ENCODE measurements around the gene CARMIL3.
"Not testable (repeated sequence)": the region's sequence is repeated elsewhere in the genome, so short reads cannot be mapped to it uniquely, and the experiment has no call there.

Gene CARMIL3, protein sequence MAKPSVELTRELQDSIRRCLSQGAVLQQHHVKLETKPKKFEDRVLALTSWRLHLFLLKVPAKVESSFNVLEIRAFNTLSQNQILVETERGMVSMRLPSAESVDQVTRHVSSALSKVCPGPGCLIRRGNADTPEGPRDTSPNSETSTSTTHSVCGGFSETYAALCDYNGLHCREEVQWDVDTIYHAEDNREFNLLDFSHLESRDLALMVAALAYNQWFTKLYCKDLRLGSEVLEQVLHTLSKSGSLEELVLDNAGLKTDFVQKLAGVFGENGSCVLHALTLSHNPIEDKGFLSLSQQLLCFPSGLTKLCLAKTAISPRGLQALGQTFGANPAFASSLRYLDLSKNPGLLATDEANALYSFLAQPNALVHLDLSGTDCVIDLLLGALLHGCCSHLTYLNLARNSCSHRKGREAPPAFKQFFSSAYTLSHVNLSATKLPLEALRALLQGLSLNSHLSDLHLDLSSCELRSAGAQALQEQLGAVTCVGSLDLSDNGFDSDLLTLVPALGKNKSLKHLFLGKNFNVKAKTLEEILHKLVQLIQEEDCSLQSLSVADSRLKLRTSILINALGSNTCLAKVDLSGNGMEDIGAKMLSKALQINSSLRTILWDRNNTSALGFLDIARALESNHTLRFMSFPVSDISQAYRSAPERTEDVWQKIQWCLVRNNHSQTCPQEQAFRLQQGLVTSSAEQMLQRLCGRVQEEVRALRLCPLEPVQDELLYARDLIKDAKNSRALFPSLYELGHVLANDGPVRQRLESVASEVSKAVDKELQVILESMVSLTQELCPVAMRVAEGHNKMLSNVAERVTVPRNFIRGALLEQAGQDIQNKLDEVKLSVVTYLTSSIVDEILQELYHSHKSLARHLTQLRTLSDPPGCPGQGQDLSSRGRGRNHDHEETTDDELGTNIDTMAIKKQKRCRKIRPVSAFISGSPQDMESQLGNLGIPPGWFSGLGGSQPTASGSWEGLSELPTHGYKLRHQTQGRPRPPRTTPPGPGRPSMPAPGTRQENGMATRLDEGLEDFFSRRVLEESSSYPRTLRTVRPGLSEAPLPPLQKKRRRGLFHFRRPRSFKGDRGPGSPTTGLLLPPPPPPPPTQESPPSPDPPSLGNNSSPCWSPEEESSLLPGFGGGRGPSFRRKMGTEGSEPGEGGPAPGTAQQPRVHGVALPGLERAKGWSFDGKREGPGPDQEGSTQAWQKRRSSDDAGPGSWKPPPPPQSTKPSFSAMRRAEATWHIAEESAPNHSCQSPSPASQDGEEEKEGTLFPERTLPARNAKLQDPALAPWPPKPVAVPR (N-terminal part only)

DNA sequence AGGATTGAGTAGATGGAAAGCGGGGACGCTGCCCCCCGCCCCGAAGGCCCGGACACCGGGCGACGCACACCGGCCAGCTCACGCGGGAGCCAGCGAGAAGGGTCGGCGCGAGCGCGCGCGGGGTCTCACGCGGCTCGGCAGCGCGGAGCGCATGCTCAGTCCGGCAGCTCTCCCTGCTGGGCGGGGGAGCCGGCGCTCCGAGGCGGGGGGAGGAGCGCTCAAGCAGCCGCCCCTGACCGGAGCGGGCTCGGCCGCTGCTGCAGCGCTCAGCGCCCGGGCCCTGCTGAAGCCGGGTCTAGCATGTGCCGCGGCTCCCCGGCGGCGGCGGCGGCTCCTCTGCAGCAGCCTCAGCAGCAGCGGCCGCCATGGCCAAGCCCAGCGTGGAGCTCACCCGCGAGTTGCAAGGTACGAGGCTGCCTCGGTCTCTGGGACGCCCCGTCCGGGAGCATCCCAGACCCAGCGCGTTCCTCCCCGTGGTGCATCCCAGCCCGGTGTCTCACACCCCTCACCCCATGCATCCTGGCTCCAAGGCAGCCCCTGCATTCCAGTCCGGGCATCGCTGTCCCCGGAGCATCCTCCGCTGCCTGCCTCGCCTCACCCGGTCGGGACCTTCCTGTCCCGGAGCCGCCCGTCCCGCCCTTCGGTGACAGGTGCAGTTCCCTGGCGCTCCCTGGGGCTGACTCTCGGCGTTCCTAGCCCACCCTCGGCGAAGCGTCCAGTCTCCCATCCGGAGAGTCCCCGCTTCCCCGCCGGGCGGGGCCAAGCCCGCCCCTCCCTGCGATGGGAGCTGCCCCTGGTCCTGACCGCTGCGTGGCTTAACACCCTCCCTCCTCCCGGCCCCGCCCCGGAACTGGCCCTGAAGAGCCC lies at the start of gene CARMIL3:
Gene CARMIL3 (plus strand): TSS at position 221 of the 867 bp plus-strand sequence. CDS start 145 bp downstream, at position 366.
- Histone ChIP-seq H3K4me3 (ENCODE audit: low read depth in 1 of 5, low read length in 5 of 5) (peak within 1 kb of the TSS; percentile 53 to 82 (median 73)), H3K27ac (ENCODE audit: low read depth, low read length) (no peak within 1 kb of the TSS), H3K36me3 (ENCODE audit: control insufficient read depth in 5 of 5, insufficient read depth in 5 of 5, low read length in 5 of 5) (no peaks in the 10 kb centered on the region), H3K9me3 (ENCODE audit: control insufficient read depth in 5 of 5, low read length in 5 of 5) (no peaks in the 10 kb centered on the region), H3K9ac (ENCODE audit: low read length in 5 of 5) (peak within 1 kb of the TSS in 4 of 5 donors; percentile 71 to 86 (median 76)), H3K27me3 (ENCODE audit: control insufficient read depth in 5 of 5, insufficient read depth in 4 of 5, low read length in 5 of 5) (peaks cover 0 to 10% (median 2%) of the 10 kb centered on the region in 5 donors), H3K4me1 (ENCODE audit: control insufficient read depth in 5 of 5, insufficient read depth in 5 of 5, low read length in 5 of 5) (peaks cover 0 to 22% (median 17%) of the 10 kb centered on the region in 5 donors)

DNA sequence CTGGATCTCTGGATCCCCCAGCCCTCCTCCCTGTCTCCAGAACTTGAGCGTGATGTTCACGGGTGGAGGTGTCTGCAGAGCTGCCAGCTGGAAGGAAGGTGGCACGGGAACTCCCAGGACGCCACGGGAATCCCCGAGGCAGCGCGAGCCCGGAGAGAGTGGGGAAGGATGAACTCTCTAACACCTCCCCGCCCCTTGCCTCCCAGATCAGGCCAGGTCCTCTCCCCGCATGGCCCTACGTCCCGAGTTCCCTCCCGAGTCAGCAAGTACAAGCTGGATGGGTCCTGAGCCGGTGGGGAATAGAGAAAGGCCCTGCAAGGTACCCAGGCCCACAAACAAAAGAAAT lies 45.4 kb upstream of the CARMIL3 start:
- not testable (repeated sequence) for H3K9ac ChIP-seq (ENCODE audit: low read length in 5 of 5); H3K9me3 ChIP-seq (ENCODE audit: control insufficient read depth in 5 of 5, low read length in 5 of 5); H3K36me3 ChIP-seq (ENCODE audit: control insufficient read depth in 5 of 5, insufficient read depth in 5 of 5, low read length in 5 of 5); H3K27me3 ChIP-seq (ENCODE audit: control insufficient read depth in 5 of 5, insufficient read depth in 4 of 5, low read length in 5 of 5); H3K4me1 ChIP-seq (ENCODE audit: control insufficient read depth in 5 of 5, insufficient read depth in 5 of 5, low read length in 5 of 5); H3K27ac ChIP-seq (ENCODE audit: low read depth, low read length)
- peak overlapping the region in 3 of 5 donors; percentile 44 to 64 (median 46) for H3K4me3 ChIP-seq (ENCODE audit: low read depth in 1 of 5, low read length in 5 of 5)

DNA sequence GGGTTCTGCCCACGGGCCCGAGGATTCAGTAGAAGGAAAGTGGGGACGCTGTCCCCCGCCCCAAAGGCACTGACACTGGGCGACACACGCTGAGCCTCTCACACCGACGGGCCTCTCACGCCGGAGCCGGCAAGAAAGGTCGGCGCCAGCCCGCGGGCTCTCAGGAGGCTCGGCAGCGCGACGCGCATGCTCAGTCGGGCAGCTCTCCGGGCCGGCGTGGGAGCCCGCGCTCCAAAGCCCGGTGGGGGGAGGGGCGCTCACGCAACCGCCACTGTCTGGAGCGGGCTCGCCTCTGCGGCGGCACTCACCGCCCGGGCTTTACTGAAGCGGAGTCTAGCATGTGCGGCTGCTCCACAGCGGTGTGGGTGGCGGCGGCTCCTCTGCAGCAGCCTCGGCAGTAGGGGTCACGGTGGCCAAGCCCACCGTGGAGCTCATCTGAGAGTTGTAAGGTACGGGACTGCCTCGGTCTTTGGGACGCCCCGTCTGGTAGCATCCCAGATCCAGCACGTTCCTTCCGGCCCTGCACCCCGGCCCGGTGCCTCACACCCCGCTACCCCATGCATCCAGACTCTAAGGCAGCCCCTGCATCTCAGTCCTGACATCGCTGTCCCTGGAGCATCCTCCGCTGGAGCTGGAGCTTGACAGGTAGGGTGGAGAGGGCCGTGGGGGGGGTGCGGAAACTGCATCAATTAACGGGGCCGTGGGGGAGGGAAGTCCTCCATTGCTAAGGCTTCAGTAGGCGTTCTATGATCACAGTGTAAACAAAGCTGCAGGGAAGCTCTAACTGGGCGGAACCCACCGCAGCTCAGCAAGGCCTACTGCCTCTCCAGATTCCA lies 44.8 kb upstream of the CARMIL3 start:
- H3K9ac ChIP-seq (ENCODE audit: low read length in 5 of 5); H3K9me3 ChIP-seq (ENCODE audit: control insufficient read depth in 5 of 5, low read length in 5 of 5); H3K4me1 ChIP-seq (ENCODE audit: control insufficient read depth in 5 of 5, insufficient read depth in 5 of 5, low read length in 5 of 5); H3K27me3 ChIP-seq (ENCODE audit: control insufficient read depth in 5 of 5, insufficient read depth in 4 of 5, low read length in 5 of 5); H3K36me3 ChIP-seq (ENCODE audit: control insufficient read depth in 5 of 5, insufficient read depth in 5 of 5, low read length in 5 of 5); H3K27ac ChIP-seq (ENCODE audit: low read depth, low read length): not testable (repeated sequence)
- H3K4me3 ChIP-seq (ENCODE audit: low read depth in 1 of 5, low read length in 5 of 5): peak overlapping the region in 4 of 5 donors; percentile 44 to 64 (median 54)

DNA sequence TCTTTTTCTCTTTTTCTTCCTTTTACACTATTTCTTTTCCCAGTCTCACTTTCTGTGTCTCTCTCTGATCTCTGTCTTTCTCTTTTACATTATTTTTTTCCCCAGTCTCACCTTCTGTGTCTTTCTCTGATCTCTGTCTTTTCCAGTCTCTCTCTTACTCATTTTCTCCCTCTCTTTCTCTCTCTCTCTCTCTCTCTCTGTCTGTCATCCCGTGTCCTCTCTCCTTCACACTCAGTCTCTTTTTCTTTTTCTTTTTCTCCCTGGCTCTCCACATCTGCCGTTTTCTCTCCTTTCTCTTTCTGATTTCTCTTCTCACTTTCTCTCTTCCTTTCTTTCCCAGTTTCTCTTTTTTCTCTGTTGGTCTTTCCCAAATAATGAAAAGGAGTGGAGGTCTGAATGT lies 40.8 kb upstream of the CARMIL3 start:
- no peaks in the 10 kb centered on the region for H3K36me3 ChIP-seq (ENCODE audit: control insufficient read depth in 5 of 5, insufficient read depth in 5 of 5, low read length in 5 of 5)
- H3K4me1 ChIP-seq (ENCODE audit: control insufficient read depth in 5 of 5, insufficient read depth in 5 of 5, low read length in 5 of 5): peaks cover 0 to 12% (median 0%) of the 10 kb centered on the region in 5 donors
- no peak overlapping the region for H3K4me3 ChIP-seq (ENCODE audit: low read depth in 1 of 5, low read length in 5 of 5)
- H3K9me3 ChIP-seq (ENCODE audit: control insufficient read depth in 5 of 5, low read length in 5 of 5): no peaks in the 10 kb centered on the region
- H3K27ac ChIP-seq (ENCODE audit: low read depth, low read length): no peak overlapping the region
- no peak overlapping the region for H3K9ac ChIP-seq (ENCODE audit: low read length in 5 of 5)
- H3K27me3 ChIP-seq (ENCODE audit: control insufficient read depth in 5 of 5, insufficient read depth in 4 of 5, low read length in 5 of 5): no peaks in the 10 kb centered on the region

DNA sequence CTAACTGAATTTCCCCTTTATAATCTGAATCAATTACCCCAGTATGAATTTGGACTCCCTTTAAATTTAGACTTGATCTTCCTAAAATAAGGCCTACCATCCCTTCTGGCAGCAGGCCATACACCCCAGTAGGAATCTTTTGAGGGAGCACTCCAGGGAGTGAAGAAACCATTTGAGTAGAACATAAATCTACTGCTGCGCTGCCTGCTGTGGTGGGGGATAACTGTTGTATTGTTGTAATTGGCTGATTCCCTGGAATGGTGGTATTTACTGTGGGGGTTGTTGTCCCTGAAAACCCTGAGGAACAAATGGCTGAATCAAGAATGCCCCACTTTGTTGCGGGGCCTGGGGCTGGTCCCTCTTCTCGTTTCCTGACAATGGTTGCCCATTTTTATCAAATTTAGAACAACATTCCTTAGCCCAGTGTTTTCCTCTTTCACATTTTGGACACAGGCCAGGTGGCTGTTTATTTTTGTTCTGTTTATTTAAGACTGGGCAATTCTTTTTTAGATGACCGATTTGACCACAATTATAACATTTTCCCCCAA lies 39.0 kb upstream of the CARMIL3 start:
- H3K4me3 ChIP-seq (ENCODE audit: low read depth in 1 of 5, low read length in 5 of 5); H3K27ac ChIP-seq (ENCODE audit: low read depth, low read length); H3K4me1 ChIP-seq (ENCODE audit: control insufficient read depth in 5 of 5, insufficient read depth in 5 of 5, low read length in 5 of 5); H3K9ac ChIP-seq (ENCODE audit: low read length in 5 of 5); H3K9me3 ChIP-seq (ENCODE audit: control insufficient read depth in 5 of 5, low read length in 5 of 5); H3K27me3 ChIP-seq (ENCODE audit: control insufficient read depth in 5 of 5, insufficient read depth in 4 of 5, low read length in 5 of 5); H3K36me3 ChIP-seq (ENCODE audit: control insufficient read depth in 5 of 5, insufficient read depth in 5 of 5, low read length in 5 of 5): not testable (repeated sequence)

DNA sequence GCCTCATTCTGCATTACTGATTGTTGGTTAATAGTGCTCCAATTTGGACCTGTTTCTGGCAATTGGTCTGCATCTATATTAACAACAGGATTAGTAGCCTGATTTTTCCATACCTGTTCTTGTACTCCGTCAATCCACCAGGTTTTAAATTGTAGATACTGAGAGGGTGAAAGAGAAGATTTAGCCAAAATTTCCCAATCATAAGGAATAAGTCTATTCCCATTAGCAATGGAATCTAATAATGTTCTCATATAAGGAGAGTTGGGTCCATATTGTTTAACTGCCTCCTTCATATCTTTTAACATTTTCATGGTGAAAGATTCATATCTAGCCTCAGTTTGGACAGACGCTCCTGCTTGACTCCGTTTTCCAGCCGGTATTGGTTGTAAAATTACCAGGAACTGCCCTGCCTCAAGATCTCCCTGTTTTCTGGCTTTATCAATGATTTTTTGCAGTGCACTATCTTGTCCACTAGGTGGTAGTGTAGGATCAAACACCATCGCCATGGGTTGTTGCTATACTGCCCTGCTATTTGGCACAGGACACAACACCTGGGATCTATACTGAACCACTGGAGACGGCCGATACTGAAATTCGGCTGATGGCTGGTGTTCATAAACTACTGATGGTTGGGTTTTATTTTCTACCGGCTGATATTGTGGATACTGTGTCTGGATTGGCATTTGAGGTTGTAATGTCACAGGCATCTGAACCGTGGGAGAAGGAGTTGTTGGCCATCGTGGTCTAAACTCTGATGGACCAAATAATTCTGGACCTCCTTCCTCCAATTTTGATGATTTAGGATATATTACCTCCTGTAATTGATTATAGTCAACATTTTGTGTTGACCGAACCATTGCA lies 37.9 kb upstream of the CARMIL3 start:
- Histone ChIP-seq H3K9me3 (ENCODE audit: control insufficient read depth in 5 of 5, low read length in 5 of 5) (no peaks in the 10 kb centered on the region), H3K9ac (ENCODE audit: low read length in 5 of 5) (no peak overlapping the region), H3K27me3 (ENCODE audit: control insufficient read depth in 5 of 5, insufficient read depth in 4 of 5, low read length in 5 of 5) (no peaks in the 10 kb centered on the region), H3K36me3 (ENCODE audit: control insufficient read depth in 5 of 5, insufficient read depth in 5 of 5, low read length in 5 of 5) (no peaks in the 10 kb centered on the region), H3K4me3 (ENCODE audit: low read depth in 1 of 5, low read length in 5 of 5) (no peak overlapping the region), H3K27ac (ENCODE audit: low read depth, low read length) (no peak overlapping the region), H3K4me1 (ENCODE audit: control insufficient read depth in 5 of 5, insufficient read depth in 5 of 5, low read length in 5 of 5) (peaks cover 0 to 6% (median 0%) of the 10 kb centered on the region in 5 donors)

DNA sequence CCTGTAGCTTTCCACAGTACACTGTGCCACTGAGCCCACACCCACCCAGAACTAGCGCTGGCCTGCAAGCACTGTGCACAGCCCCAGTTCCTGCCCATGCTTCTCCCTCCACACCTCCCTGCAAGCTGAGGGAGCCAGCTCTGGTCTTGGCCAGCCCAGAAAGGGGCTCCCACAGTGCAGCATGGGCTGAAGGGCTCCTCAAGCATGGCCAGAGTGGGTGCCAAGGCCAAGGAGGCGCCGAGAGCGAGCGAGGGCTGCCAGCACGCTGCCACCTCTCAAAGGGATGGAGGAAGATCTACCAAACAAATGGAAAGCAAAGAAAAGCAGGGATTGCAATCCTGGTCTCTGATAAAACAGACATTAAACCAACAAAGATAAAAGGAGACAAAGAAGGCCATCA lies 36.1 kb upstream of the CARMIL3 start:
- not testable (repeated sequence) for H3K36me3 ChIP-seq (ENCODE audit: control insufficient read depth in 5 of 5, insufficient read depth in 5 of 5, low read length in 5 of 5); H3K4me3 ChIP-seq (ENCODE audit: low read depth in 1 of 5, low read length in 5 of 5); H3K9ac ChIP-seq (ENCODE audit: low read length in 5 of 5); H3K27ac ChIP-seq (ENCODE audit: low read depth, low read length); H3K4me1 ChIP-seq (ENCODE audit: control insufficient read depth in 5 of 5, insufficient read depth in 5 of 5, low read length in 5 of 5); H3K9me3 ChIP-seq (ENCODE audit: control insufficient read depth in 5 of 5, low read length in 5 of 5); H3K27me3 ChIP-seq (ENCODE audit: control insufficient read depth in 5 of 5, insufficient read depth in 4 of 5, low read length in 5 of 5)

DNA sequence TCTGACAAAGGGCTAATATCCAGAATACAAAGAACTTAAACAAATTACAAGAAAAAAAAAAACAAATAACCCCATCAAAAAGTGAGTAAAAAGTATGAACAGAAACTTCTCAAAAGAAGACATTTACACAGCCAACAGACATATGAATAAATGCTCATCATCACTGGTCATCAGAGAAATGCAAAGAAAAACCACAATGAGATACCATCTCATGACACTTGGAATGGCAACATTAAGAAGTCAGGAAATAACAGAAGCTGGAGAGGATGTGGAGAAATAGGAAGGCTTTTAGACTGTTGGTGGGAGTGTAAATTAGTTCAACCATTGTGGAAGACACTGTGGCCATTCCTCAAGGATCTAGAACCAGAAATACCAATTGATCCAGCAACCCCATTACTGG lies 32.8 kb upstream of the CARMIL3 start:
- H3K9ac ChIP-seq (ENCODE audit: low read length in 5 of 5); H3K4me3 ChIP-seq (ENCODE audit: low read depth in 1 of 5, low read length in 5 of 5); H3K4me1 ChIP-seq (ENCODE audit: control insufficient read depth in 5 of 5, insufficient read depth in 5 of 5, low read length in 5 of 5); H3K36me3 ChIP-seq (ENCODE audit: control insufficient read depth in 5 of 5, insufficient read depth in 5 of 5, low read length in 5 of 5); H3K27me3 ChIP-seq (ENCODE audit: control insufficient read depth in 5 of 5, insufficient read depth in 4 of 5, low read length in 5 of 5); H3K27ac ChIP-seq (ENCODE audit: low read depth, low read length); H3K9me3 ChIP-seq (ENCODE audit: control insufficient read depth in 5 of 5, low read length in 5 of 5): not testable (repeated sequence)
